Measurements from ENCODE around the gene CHST9. TPM values are rescaled to one million over a fixed set of nuclear protein-coding genes. Genes with fewer than 3 reads are reported as not detected.
"Not testable (repeated sequence)": the region's sequence is repeated elsewhere in the genome, so short reads cannot be mapped to it uniquely, and the experiment has no call there.

CHST9 gene
- total RNA-seq, 1 donor from 2014 or later, result 0.82 TPM

GRCh38 chr18:27108842-27109241, 76.3 kb downstream of the CHST9 start:
- peaks cover 4% of the 10 kb centered on the region for H3K27me3 Mint-ChIP-seq (ENCODE audit: low read depth)
- H3K4me3 Mint-ChIP-seq (ENCODE audit: unreplicated experiment), result no peak overlapping the region
- no peak overlapping the region for H3K27ac Mint-ChIP-seq (ENCODE audit: unreplicated experiment)
- H3K9me3 Mint-ChIP-seq (ENCODE audit: low read depth), result peaks cover 10% of the 10 kb centered on the region
- H3K4me1 Mint-ChIP-seq (ENCODE audit: low read depth), result no peaks in the 10 kb centered on the region
- TF ChIP-seq CTCF (IDR thresholded peaks at IDR 0.05), result no peak
- DNase-seq (ENCODE audit: low spot score), result no peak
- no peaks in the 10 kb centered on the region for H3K36me3 Mint-ChIP-seq (ENCODE audit: low read depth)

GRCh38 chr18:27104743-27105142, 80.4 kb downstream of the CHST9 start:
- Mint-ChIP-seq H3K36me3 (ENCODE audit: low read depth) (no peaks in the 10 kb centered on the region), H3K27me3 (ENCODE audit: low read depth) (peaks cover 7% of the 10 kb centered on the region), H3K4me3 (ENCODE audit: unreplicated experiment) (no peak overlapping the region), H3K27ac (ENCODE audit: unreplicated experiment) (no peak overlapping the region), H3K4me1 (ENCODE audit: low read depth) (no peaks in the 10 kb centered on the region), H3K9me3 (ENCODE audit: low read depth) (no peaks in the 10 kb centered on the region)
- no peak for TF ChIP-seq CTCF (IDR thresholded peaks at IDR 0.05)
- no peak for DNase-seq (ENCODE audit: low spot score)

- peaks cover 18% of the 10 kb centered on the region for H3K27me3 Mint-ChIP-seq (ENCODE audit: low read depth)
- peaks cover 30% of the 10 kb centered on the region for H3K9me3 Mint-ChIP-seq (ENCODE audit: low read depth)
- no peak for TF ChIP-seq CTCF (IDR thresholded peaks at IDR 0.05)
- no peaks in the 10 kb centered on the region for H3K4me1 Mint-ChIP-seq (ENCODE audit: low read depth)
- DNase-seq (ENCODE audit: low spot score), result no peak
- H3K27ac Mint-ChIP-seq (ENCODE audit: unreplicated experiment), result no peak overlapping the region
- no peak overlapping the region for H3K4me3 Mint-ChIP-seq (ENCODE audit: unreplicated experiment)
- H3K36me3 Mint-ChIP-seq (ENCODE audit: low read depth), result peaks cover 1% of the 10 kb centered on the region
Observed at GRCh38 chr18:27094621-27095020, 90.5 kb downstream of the CHST9 start.

GRCh38 chr18:27093290-27093689, 91.8 kb downstream of the CHST9 start:
- H3K4me1 Mint-ChIP-seq (ENCODE audit: low read depth); H3K27ac Mint-ChIP-seq (ENCODE audit: unreplicated experiment); H3K4me3 Mint-ChIP-seq (ENCODE audit: unreplicated experiment); H3K36me3 Mint-ChIP-seq (ENCODE audit: low read depth): not testable (repeated sequence)
- Mint-ChIP-seq H3K9me3 (ENCODE audit: low read depth) (peaks cover 23% of the 10 kb centered on the region), H3K27me3 (ENCODE audit: low read depth) (peaks cover 18% of the 10 kb centered on the region)
- DNase-seq (ENCODE audit: low spot score), result peak; percentile 59

- H3K27ac Mint-ChIP-seq (ENCODE audit: unreplicated experiment), result no peak overlapping the region
- H3K4me3 Mint-ChIP-seq (ENCODE audit: unreplicated experiment), result no peak overlapping the region
- H3K36me3 Mint-ChIP-seq (ENCODE audit: low read depth), result no peaks in the 10 kb centered on the region
- H3K9me3 Mint-ChIP-seq (ENCODE audit: low read depth), result no peaks in the 10 kb centered on the region
- no peaks in the 10 kb centered on the region for H3K4me1 Mint-ChIP-seq (ENCODE audit: low read depth)
- H3K27me3 Mint-ChIP-seq (ENCODE audit: low read depth), result peaks cover 8% of the 10 kb centered on the region
- DNase-seq (ENCODE audit: low spot score), result no peak
- TF ChIP-seq CTCF (IDR thresholded peaks at IDR 0.05), result no peak
Observed at GRCh38 chr18:27081701-27082100, 103.4 kb downstream of the CHST9 start.

- Mint-ChIP-seq H3K4me3 (ENCODE audit: unreplicated experiment) (no peak overlapping the region), H3K36me3 (ENCODE audit: low read depth) (no peaks in the 10 kb centered on the region), H3K9me3 (ENCODE audit: low read depth) (no peaks in the 10 kb centered on the region), H3K27ac (ENCODE audit: unreplicated experiment) (no peak overlapping the region), H3K4me1 (ENCODE audit: low read depth) (no peaks in the 10 kb centered on the region), H3K27me3 (ENCODE audit: low read depth) (peaks cover 1% of the 10 kb centered on the region)
- DNase-seq (ENCODE audit: low spot score), result no peak
- no peak for TF ChIP-seq CTCF (IDR thresholded peaks at IDR 0.05)
Observed at GRCh38 chr18:27075828-27076227, 109.3 kb downstream of the CHST9 start.
